Esophagus (tissue), 2 donors: Measurements from ENCODE around the gene PUM2. TPM values are rescaled to one million over a fixed set of nuclear protein-coding genes. Genes with fewer than 3 reads are reported as not detected.

Source experiments
- H3K27ac ChIP-seq, 2 donors: one replicate each; pipeline ENCODE4 v1.5.1; 2013; ENCODE audit warnings: low read depth in 2 of 2, mild to moderate bottlenecking in 2 of 2, inconsistent platforms in 1 of 2, low read length in 1 of 2, moderate library complexity in 1 of 2
- H3K27me3 ChIP-seq, 2 donors: one replicate each; pipeline ENCODE4 v1.6.1; 2013; ENCODE audit warnings: low read length in 2 of 2, control low read depth in 1 of 2, mild to moderate bottlenecking in 1 of 2; ENCODE audit not compliant: insufficient read depth in 2 of 2, control insufficient read depth in 1 of 2
- H3K36me3 ChIP-seq, 2 donors: one replicate each; pipeline ENCODE4 v1.6.1; 2013; ENCODE audit warnings: low read length in 1 of 2; ENCODE audit not compliant: control insufficient read depth in 2 of 2, insufficient read depth in 2 of 2
- H3K4me1 ChIP-seq, 2 donors: one replicate each; pipeline ENCODE4 v1.6.1; 2013; ENCODE audit warnings: low read length in 1 of 2; ENCODE audit not compliant: control insufficient read depth in 2 of 2, insufficient read depth in 2 of 2
- H3K4me3 ChIP-seq, 2 donors: one replicate each; pipeline ENCODE4 v1.5.1; 2013; ENCODE audit warnings: low read length in 2 of 2, mild to moderate bottlenecking in 2 of 2, low read depth in 1 of 2, moderate library complexity in 1 of 2
- H3K9me3 ChIP-seq, 2 donors: one replicate each; pipeline ENCODE4 v1.6.1; 2013; ENCODE audit warnings: mild to moderate bottlenecking in 2 of 2, low read depth in 1 of 2, low read length in 1 of 2, moderate library complexity in 1 of 2; ENCODE audit not compliant: control insufficient read depth in 2 of 2, insufficient read depth in 1 of 2
- WGBS, 2 donors: extraction: QIAGEN DNeasy Blood & Tissue Kit; methylation state at CpG; one replicate each; pipeline ENCODE4 v1.1.7; 2013; 5-methylcytosine and 5-hydroxymethylcytosine counted together
- polyA plus RNA-seq, 2 donors: library from polyadenylated mRNA; stranded (reverse); fragments of 200-250 nt; gene quantifications; one replicate each; pipeline ENCODE4 v1.2.3, GENCODE V29; 2013
- donor health status: healthy with polysubstance abuse.
- donor health status: Bipolar disorder and iron deficiency.

The PUM2 gene
- polyA plus RNA-seq, 2 donors, result 19.6 to 23.3 TPM

DNA sequence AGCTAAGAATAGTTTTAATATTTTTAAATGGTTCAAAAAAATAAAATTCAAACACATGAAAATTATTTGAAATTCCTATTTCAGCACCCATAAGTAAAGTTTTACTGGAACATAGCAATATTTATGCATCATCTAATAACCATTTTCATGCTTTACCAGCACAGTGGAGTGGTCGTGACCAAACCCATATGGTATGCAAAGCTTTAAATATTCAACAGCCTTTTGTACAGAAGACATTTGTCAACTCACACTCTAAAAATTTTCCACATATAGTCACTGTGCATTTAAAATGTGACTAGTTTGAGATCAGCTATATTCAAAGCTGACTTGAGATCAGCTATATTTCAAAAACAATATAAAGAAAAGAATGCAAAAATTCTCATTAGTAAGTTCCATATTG, 46.2 kb downstream of the PUM2 start:
- no peak overlapping the region for H3K4me3 ChIP-seq
- H3K4me1 ChIP-seq, result no peaks in the 10 kb centered on the region
- 90% methylated on average over 1 of the region's 1 CpG for WGBS, 2 donors
- H3K9me3 ChIP-seq, result no peaks in the 10 kb centered on the region
- no peaks in the 10 kb centered on the region for H3K27me3 ChIP-seq
- H3K36me3 ChIP-seq, result peaks cover 0 to 3% of the 10 kb centered on the region in 2 donors
- H3K27ac ChIP-seq, result no peak overlapping the region

DNA sequence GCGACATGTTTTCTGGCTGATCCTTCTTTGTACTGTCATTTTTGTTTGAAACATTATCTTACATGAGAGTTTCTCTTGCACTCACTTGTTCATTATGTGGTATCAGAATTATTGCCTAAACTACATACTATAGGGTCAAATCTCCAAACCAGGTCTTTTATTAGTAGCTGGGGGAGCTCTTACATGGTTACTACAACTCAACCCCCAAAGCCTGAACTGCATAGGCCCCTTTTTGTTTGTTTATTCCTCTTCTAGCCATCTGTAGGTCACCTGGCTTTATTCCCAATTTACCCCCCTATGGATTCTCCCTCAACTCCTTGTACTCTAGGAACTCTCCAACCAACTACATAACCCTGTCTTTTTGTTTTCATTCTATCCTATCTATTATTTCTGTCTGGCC, 46.7 kb downstream of the PUM2 start:
- no peaks in the 10 kb centered on the region for H3K4me1 ChIP-seq
- peaks cover 0 to 6% of the 10 kb centered on the region in 2 donors for H3K36me3 ChIP-seq
- H3K27me3 ChIP-seq, result no peaks in the 10 kb centered on the region
- H3K27ac ChIP-seq, result no peak overlapping the region
- no peaks in the 10 kb centered on the region for H3K9me3 ChIP-seq
- WGBS, 2 donors, result 93 to 95% methylated on average over 1 of the region's 1 CpG
- no peak overlapping the region for H3K4me3 ChIP-seq

DNA sequence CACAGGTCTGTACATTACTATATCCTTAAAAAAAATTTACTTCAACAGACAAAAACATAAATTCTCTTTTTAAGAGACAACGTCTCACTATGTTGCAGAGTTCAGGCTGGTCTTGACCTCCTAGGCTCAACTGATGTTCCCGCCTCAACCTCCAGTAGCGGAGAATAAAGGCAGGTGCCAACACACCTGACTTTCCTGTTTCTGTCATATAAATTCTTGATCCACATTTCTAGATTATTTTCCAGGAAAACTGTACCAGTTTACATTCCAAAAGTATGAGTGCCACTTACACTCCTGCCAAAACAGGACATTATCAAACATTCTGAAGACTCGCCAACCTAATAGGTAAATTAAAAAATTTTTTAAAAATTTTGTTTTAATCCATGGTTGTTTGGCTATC, 48.6 kb downstream of the PUM2 start:
- H3K36me3 ChIP-seq, result peaks cover 0 to 8% of the 10 kb centered on the region in 2 donors
- no peaks in the 10 kb centered on the region for H3K9me3 ChIP-seq
- no peak overlapping the region for H3K4me3 ChIP-seq
- no peaks in the 10 kb centered on the region for H3K27me3 ChIP-seq
- WGBS, 2 donors, result 88 to 89% methylated on average over 4 of the region's 4 CpGs
- H3K27ac ChIP-seq, result no peak overlapping the region
- no peaks in the 10 kb centered on the region for H3K4me1 ChIP-seq

- WGBS, 2 donors, result 82 to 84% methylated on average over 5 of the region's 5 CpGs
- Histone ChIP-seq H3K27ac (no peak overlapping the region), H3K4me1 (no peaks in the 10 kb centered on the region), H3K27me3 (no peaks in the 10 kb centered on the region), H3K36me3 (peaks cover 0 to 8% of the 10 kb centered on the region in 2 donors), H3K4me3 (no peak overlapping the region), H3K9me3 (no peaks in the 10 kb centered on the region)
Observed at GRCh38 chr2:20300656-20301055, 50.0 kb downstream of the PUM2 start.

GRCh38 chr2:20299113-20299512, 51.5 kb downstream of the PUM2 start:
- no peaks in the 10 kb centered on the region for H3K4me1 ChIP-seq
- no peaks in the 10 kb centered on the region for H3K9me3 ChIP-seq
- H3K36me3 ChIP-seq, result peaks cover 0 to 8% of the 10 kb centered on the region in 2 donors
- no peak overlapping the region for H3K27ac ChIP-seq
- no peaks in the 10 kb centered on the region for H3K27me3 ChIP-seq
- H3K4me3 ChIP-seq, result no peak overlapping the region
- WGBS, 2 donors, result 86 to 91% methylated on average over 6 of the region's 6 CpGs

DNA sequence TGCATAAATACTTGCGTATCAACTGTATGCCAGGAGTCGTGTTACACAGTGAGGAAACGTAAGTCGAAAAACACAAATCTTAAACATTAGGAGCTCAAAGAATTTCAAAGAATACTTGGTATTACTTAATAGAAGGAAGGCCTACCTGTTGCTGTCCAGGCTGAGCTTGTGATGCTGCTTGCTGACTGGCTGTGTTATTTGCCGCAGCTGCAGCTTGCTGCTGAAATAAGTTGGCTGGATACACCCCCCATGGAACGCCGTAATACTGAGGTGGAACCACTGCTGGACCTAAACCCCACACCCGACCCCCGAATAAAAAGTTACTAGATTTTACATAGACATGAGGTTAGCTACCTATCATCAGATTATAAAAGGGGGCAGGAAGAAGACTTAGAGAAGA, 56.4 kb downstream of the PUM2 start:
- no peaks in the 10 kb centered on the region for H3K27me3 ChIP-seq
- 96 to 97% methylated on average over 9 of the region's 9 CpGs for WGBS, 2 donors
- peaks cover 5 to 11% of the 10 kb centered on the region in 2 donors for H3K36me3 ChIP-seq

DNA sequence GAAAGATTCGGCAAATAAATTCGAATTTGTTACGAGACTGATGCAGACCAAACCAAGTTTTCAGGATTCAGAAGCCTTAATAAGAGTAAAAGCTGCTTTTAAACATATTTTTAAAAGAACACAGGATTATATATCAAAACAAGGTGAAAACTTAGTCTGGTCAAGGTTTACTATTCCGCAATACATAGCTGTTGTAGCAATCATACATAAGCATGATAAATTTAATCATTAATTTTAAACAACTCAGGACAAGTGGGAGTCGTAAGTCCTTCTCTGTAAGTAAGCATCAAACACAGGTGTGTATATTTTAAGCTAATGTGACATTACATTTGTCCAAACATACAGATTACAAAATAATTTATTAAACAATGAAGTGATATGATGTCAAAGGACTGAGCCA, 57.7 kb downstream of the PUM2 start:
- WGBS, 2 donors, result 95 to 96% methylated on average over 5 of the region's 5 CpGs

More for the DNA sequence above, 56.4 kb downstream of the PUM2 start:
- no peaks in the 10 kb centered on the region for H3K4me1 ChIP-seq
- H3K27ac ChIP-seq, result no peak overlapping the region
- H3K4me3 ChIP-seq, result no peak overlapping the region
- H3K9me3 ChIP-seq, result no peaks in the 10 kb centered on the region

GRCh38 chr2:20291846-20292408, 58.7 kb downstream of the PUM2 start:
- no peak overlapping the region for H3K4me3 ChIP-seq
- H3K36me3 ChIP-seq, result peaks cover 5 to 6% of the 10 kb centered on the region in 2 donors
- WGBS, 2 donors, result 93 to 94% methylated on average over 13 of the region's 13 CpGs
- no peaks in the 10 kb centered on the region for H3K27me3 ChIP-seq
- no peak overlapping the region for H3K27ac ChIP-seq
- H3K9me3 ChIP-seq, result no peaks in the 10 kb centered on the region
- H3K4me1 ChIP-seq, result no peaks in the 10 kb centered on the region

More for the DNA sequence above, 57.7 kb downstream of the PUM2 start:
- H3K36me3 ChIP-seq, result peaks cover 5 to 6% of the 10 kb centered on the region in 2 donors
- no peaks in the 10 kb centered on the region for H3K4me1 ChIP-seq
- H3K4me3 ChIP-seq, result no peak overlapping the region
- H3K27me3 ChIP-seq, result no peaks in the 10 kb centered on the region
- no peaks in the 10 kb centered on the region for H3K9me3 ChIP-seq
- H3K27ac ChIP-seq, result no peak overlapping the region

- no peaks in the 10 kb centered on the region for H3K9me3 ChIP-seq
- H3K36me3 ChIP-seq, result peaks cover 5 to 6% of the 10 kb centered on the region in 2 donors
- no peak overlapping the region for H3K4me3 ChIP-seq
- peak overlapping the region in 1 of 2 donors; percentile 65 for H3K27ac ChIP-seq
- WGBS, 2 donors, result 75 to 79% methylated on average over 7 of the region's 7 CpGs
- no peaks in the 10 kb centered on the region for H3K27me3 ChIP-seq
- H3K4me1 ChIP-seq, result no peaks in the 10 kb centered on the region
Observed at GRCh38 chr2:20291106-20291564, 59.5 kb downstream of the PUM2 start.

DNA sequence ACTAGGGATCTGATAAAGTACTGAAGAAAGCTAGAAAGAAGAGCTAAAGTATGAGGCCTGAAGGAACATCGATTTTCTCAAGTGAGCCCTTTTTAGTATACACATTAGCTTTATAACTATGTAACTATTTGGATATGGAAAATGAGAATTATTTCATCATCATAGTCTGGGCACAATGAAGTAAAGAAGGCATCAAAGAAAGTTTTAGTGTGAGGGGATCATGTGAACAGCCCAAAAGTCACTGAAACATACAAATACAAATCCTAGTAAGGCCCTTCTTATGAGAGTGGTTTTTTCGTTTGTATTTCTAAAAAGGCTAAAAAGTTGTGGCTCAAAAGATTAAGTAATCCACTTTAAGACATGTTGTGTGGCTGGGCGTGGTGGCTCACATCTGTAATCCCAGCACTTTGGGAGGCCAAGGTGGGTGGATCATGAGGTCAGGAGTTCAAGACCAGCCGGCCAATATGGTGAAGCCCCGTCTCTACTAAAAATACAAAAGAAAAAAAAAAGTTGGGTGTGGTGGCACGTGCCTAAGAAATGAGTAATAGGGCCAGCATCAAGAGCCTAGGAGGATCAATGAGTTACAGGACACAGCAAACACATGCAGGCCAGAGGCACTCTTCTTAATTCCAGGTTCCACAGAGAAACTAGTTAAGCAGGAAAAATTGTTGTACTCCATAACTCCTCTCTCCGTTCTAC, 61.9 kb downstream of the PUM2 start:
- Histone ChIP-seq H3K27me3 (no peaks in the 10 kb centered on the region), H3K36me3 (peaks cover 4 to 5% of the 10 kb centered on the region in 2 donors)

More for the DNA sequence above, 61.9 kb downstream of the PUM2 start:
- WGBS, 2 donors, result 47 to 68% methylated on average over 7 of the region's 7 CpGs
- Histone ChIP-seq H3K4me3 (no peak overlapping the region), H3K4me1 (no peaks in the 10 kb centered on the region), H3K9me3 (no peaks in the 10 kb centered on the region), H3K27ac (peak overlapping the region in 1 of 2 donors; percentile 59)
